ENCODE data around the gene KCNH8.

DNA sequence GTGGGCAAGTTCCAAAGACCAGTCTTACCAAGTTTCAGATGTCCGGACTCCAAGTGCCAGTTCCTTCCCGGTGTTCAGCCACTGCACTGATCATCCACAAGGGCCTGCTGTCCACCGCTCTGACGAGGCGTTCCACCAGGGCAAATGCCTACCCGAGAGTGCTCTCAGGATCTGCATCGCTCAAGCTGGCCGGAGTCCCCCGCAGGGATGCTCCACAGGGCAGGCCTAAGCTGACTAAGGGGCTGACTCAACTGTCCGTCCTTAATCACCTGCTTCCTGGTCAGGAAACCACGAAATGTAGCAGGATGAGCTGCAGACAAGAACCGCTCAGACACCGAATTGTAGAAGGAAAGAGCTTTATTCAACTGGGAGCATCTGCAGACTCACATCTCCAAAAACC lies 341.6 kb downstream of the KCNH8 start:
- TF ChIP-seq POLR2A (IDR thresholded peaks at IDR 0.05) (no peak), CTCF (IDR thresholded peaks at IDR 0.05) (no peak)

Data from Peyer's patch (tissue), 4 donors.